ENCODE results near the gene CSF2RB.
A peak's percentile ranks its signal among the peaks of the same experiment; 100 is the strongest.

CSF2RB gene

DNA sequence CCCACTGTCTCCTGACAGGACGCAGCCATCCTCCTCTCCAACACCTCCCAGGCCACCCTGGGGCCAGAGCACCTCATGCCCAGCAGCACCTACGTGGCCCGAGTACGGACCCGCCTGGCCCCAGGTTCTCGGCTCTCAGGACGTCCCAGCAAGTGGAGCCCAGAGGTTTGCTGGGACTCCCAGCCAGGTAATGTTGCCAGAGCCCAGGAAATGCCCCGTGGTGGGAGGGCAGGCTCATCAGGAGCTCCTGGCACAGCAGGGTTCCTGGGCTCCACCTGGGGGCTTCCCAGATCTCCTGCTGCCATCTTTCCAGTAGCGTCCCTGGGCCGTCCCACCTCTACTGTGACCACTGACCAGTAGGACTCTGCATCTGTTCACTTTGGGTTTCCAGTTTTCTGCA, 16.2 kb downstream of the CSF2RB start:
- H3K27ac Mint-ChIP-seq, result no peak overlapping the region
- H3K4me1 Mint-ChIP-seq (ENCODE audit: low read depth), result peaks cover 49% of the 10 kb centered on the region
- H3K4me3 Mint-ChIP-seq, result no peak overlapping the region
- no peaks in the 10 kb centered on the region for H3K9me3 Mint-ChIP-seq
- H3K27me3 Mint-ChIP-seq, result no peaks in the 10 kb centered on the region
- peaks cover 100% of the 10 kb centered on the region for H3K36me3 Mint-ChIP-seq (ENCODE audit: low read depth)
- intact Hi-C loops (cut with micrococcal nuclease), result no loop called here

DNA sequence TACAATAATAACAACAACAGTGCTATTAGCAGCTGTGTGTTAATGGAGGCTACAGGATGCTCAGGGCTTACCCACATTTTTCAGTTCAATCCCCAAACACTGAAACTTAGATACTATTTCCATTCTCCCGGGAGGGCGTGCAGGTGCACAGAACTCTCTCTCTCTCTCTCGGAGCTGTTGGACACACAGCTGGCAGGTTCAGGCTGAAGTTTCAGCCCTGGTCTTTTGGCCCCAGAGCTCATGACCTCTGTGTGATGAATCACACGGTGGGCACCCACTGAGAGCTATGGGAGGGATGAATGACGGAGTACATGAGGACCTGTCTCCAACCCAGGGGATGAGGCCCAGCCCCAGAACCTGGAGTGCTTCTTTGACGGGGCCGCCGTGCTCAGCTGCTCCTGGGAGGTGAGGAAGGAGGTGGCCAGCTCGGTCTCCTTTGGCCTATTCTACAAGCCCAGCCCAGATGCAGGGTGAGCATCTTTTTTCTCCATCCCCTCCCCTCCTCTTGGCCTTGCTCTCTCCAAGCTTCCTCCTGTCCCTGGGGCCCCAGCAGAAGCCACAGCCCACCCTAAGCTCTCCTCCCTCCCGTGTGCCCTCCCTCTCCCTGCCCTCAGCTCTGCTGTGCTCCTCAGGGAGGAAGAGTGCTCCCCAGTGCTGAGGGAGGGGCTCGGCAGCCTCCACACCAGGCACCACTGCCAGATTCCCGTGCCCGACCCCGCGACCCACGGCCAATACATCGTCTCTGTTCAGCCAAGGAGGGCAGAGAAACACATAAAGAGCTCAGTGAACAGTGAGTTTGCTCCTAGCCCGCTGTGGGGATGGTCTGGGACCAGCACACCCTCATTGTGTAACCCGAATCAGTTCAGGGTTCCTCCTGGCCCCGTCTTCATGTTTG, 16.9 kb downstream of the CSF2RB start:
- no peaks in the 10 kb centered on the region for H3K9me3 Mint-ChIP-seq
- no peak overlapping the region for H3K4me3 Mint-ChIP-seq
- peaks cover 49% of the 10 kb centered on the region for H3K4me1 Mint-ChIP-seq (ENCODE audit: low read depth)
- no peaks in the 10 kb centered on the region for H3K27me3 Mint-ChIP-seq
- peaks cover 100% of the 10 kb centered on the region for H3K36me3 Mint-ChIP-seq (ENCODE audit: low read depth)
- intact Hi-C loops (cut with micrococcal nuclease), result no loop called here
- H3K27ac Mint-ChIP-seq, result peak overlapping the region; percentile 4

DNA sequence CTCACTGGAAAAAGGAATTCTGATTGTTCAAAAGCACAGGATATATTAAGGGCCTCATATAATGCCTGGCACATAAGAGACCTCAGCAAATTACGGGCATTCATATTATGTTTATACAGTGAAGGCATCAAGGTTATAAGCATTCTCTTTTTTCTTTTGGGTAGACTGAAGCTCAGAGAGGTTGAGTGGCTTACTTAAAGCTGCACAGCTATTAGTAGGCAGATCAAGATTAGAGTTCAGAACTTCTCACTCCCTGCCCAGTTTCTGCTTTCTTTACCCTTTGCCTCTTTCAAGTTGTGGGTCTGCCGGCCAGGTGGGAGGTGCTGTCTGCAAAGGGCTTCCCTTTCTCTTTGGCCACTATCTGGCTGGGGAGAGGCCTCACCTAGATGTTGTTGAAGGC, 18.0 kb downstream of the CSF2RB start:
- H3K27ac Mint-ChIP-seq, result no peak overlapping the region
- intact Hi-C loops (cut with micrococcal nuclease), result no loop called here
- no peak overlapping the region for H3K4me3 Mint-ChIP-seq
- H3K9me3 Mint-ChIP-seq, result no peaks in the 10 kb centered on the region
- H3K36me3 Mint-ChIP-seq (ENCODE audit: low read depth), result peaks cover 100% of the 10 kb centered on the region
- H3K27me3 Mint-ChIP-seq, result no peaks in the 10 kb centered on the region
- peaks cover 51% of the 10 kb centered on the region for H3K4me1 Mint-ChIP-seq (ENCODE audit: low read depth)

DNA sequence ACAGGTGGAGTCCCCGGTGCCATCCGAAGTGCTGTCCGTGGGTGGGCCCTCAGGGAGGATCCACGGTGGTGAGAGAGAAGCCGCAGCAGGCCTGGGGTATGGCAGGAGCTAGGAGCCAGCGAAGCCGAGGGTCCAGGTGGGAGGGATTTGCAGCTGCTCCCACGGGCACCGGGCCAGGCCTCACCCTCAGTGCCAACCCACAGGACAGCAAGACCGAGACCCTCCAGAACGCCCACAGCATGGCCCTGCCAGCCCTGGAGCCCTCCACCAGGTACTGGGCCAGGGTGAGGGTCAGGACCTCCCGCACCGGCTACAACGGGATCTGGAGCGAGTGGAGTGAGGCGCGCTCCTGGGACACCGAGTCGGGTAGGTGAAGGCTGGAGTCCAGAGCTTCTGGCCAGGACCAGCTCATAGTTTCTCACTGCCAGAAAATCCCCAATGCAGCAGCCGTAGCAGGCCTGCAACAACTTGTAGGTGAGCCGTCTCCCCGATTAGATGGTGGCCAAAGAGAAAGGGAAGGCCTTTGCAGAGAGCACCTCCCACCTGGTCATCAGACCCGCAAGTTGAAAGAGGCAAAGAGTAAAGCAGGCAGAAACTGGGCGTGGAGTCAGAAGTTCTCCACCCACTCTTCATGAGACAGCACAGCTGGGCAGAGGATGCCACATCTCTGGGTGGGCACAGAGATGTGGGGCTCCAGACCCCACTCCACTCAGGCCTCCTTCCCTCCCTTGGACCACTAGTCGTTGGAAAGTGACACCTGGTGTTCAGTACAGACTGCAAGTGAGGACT, 20.4 kb downstream of the CSF2RB start:
- Mint-ChIP-seq H3K27ac (no peak overlapping the region), H3K9me3 (no peaks in the 10 kb centered on the region), H3K4me3 (no peak overlapping the region), H3K4me1 (ENCODE audit: low read depth) (peaks cover 55% of the 10 kb centered on the region), H3K27me3 (no peaks in the 10 kb centered on the region), H3K36me3 (ENCODE audit: low read depth) (peaks cover 100% of the 10 kb centered on the region)
- intact Hi-C loops (cut with micrococcal nuclease), result no loop called here

DNA sequence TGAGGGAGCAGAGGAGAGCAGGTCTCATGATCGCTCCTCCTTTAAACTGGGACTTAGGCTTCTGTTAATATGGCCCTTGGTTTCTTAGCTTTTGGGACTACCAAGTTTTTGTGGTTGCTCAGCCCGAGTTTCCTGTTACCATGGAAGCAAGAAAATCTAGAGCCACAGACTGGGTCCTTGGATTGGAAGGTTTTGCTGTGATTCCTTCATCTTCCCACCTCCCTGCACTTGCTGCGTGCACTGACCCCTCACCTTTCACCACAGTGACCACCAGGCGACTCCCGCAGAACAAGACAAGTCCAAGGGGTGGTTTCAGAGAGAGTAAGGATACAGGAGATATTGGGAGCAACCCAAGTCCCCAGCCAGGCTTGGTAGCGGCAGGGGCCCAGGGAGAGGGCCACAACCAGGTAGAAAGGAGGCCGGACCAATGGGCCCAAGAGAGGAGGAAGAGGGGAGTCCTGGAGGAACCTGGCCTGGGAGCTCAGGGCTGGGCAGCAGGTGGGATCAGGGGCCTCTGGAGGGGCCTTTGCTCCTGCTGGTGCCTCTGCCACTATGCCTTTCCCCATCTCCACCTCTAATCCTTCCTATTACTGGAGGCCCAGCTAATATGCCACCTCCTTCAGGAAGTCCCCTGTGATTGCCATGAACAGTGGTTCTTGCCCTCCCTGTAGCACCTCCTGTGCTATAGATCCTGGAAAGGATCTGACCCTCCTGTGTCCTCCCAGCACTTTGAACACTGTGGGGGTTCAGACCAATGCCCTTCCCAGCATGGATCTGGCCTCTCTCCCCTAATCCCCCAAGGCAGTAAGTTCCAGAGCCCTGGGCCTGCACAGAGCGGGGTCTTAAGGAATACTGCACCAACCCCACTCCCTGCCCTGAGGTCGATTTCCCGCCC, 21.2 kb downstream of the CSF2RB start:
- intact Hi-C loops (cut with micrococcal nuclease), result no loop called here
- Mint-ChIP-seq H3K4me1 (ENCODE audit: low read depth) (peaks cover 57% of the 10 kb centered on the region), H3K27me3 (no peaks in the 10 kb centered on the region), H3K36me3 (ENCODE audit: low read depth) (peaks cover 97% of the 10 kb centered on the region), H3K4me3 (no peak overlapping the region), H3K27ac (peak overlapping the region; percentile 69), H3K9me3 (no peaks in the 10 kb centered on the region)

DNA sequence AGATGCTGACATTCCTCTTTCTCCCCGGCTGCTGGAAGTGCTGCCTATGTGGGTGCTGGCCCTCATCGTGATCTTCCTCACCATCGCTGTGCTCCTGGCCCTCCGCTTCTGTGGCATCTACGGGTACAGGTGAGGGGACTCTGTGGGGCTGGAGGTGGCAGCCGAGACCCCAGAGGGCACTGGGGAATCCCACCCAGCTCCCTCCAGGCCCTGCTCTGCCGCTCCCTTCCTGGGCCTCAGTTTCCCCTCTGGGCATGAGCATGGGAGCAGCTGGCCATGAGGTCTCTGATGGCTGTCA, 21.8 kb downstream of the CSF2RB start:
- Mint-ChIP-seq H3K27ac (peak overlapping the region; percentile 69), H3K27me3 (no peaks in the 10 kb centered on the region), H3K4me1 (ENCODE audit: low read depth) (peaks cover 56% of the 10 kb centered on the region), H3K4me3 (no peak overlapping the region), H3K9me3 (no peaks in the 10 kb centered on the region), H3K36me3 (ENCODE audit: low read depth) (peaks cover 91% of the 10 kb centered on the region)
- intact Hi-C loops (cut with micrococcal nuclease), result no loop called here

DNA sequence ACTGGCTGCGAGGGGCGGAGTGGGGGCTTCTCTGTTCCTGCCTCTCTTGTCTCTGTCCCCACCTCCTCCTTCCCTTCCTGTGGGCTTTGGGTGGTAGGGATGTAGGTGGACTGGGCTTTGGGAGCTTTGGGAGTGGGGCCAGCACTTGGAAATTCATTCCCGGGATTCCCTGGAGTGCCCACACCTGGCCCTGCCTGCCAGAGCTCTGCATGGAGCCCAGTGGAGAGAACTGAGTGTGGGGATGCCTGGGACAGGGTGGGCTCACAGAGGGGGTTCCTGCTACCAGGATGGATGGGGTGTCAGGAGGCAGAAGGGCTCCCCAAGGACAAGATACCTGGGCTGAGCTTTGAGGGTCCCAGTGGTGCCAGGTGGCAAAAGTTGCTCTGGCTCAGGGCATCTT, 22.3 kb downstream of the CSF2RB start:
- intact Hi-C loops (cut with micrococcal nuclease), result no loop called here
- Mint-ChIP-seq H3K27ac (peak overlapping the region; percentile 69), H3K4me1 (ENCODE audit: low read depth) (peaks cover 55% of the 10 kb centered on the region), H3K27me3 (no peaks in the 10 kb centered on the region), H3K9me3 (no peaks in the 10 kb centered on the region), H3K4me3 (no peak overlapping the region), H3K36me3 (ENCODE audit: low read depth) (peaks cover 86% of the 10 kb centered on the region)

DNA sequence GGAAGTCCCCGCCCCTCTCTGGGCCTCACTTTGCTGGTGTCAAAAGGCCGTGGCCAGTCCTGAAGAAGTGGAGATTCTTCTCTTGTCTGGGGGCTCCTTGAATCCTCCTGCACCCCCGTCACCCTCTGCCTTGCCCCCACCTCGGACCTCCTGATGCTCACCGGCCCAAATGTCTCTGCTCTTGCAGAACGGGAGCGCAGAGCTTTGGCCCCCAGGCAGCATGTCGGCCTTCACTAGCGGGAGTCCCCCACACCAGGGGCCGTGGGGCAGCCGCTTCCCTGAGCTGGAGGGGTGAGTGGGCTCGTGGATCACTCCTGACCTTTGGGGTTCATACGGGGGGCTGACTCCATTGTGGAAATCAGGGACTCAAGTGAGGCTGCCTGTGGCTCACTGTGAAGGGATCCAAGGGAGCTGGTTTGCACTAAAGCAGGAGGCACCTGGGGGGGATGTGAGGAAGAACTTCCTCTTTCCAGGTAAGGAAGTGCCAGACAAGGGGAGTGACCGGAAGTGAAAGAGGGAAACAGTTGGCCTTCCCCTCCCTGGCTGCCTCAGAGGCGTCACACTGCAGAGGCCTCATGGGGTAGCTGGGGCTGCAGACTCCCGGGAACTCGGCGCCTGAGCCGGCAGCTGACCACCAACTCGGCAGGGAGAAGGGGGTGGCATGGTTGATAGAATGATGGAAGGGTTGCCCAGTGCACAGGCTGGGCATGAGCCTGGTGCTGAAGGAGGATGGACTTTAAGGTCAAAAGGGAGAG, 23.1 kb downstream of the CSF2RB start:
- intact Hi-C loops (cut with micrococcal nuclease), result no loop called here
- Mint-ChIP-seq H3K4me1 (ENCODE audit: low read depth) (peaks cover 55% of the 10 kb centered on the region), H3K4me3 (peak overlapping the region; percentile 37), H3K36me3 (ENCODE audit: low read depth) (peaks cover 78% of the 10 kb centered on the region), H3K9me3 (no peaks in the 10 kb centered on the region), H3K27me3 (no peaks in the 10 kb centered on the region), H3K27ac (peak overlapping the region; percentile 69)

DNA sequence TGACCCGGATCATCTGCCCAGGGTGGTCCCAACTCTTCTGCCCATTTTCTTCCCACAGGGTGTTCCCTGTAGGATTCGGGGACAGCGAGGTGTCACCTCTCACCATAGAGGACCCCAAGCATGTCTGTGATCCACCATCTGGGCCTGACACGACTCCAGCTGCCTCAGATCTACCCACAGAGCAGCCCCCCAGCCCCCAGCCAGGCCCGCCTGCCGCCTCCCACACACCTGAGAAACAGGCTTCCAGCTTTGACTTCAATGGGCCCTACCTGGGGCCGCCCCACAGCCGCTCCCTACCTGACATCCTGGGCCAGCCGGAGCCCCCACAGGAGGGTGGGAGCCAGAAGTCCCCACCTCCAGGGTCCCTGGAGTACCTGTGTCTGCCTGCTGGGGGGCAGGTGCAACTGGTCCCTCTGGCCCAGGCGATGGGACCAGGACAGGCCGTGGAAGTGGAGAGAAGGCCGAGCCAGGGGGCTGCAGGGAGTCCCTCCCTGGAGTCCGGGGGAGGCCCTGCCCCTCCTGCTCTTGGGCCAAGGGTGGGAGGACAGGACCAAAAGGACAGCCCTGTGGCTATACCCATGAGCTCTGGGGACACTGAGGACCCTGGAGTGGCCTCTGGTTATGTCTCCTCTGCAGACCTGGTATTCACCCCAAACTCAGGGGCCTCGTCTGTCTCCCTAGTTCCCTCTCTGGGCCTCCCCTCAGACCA, 24.0 kb downstream of the CSF2RB start:
- Mint-ChIP-seq H3K27ac (peak overlapping the region; percentile 69), H3K4me3 (no peak overlapping the region), H3K4me1 (ENCODE audit: low read depth) (peaks cover 54% of the 10 kb centered on the region), H3K27me3 (peaks cover 7% of the 10 kb centered on the region), H3K36me3 (ENCODE audit: low read depth) (peaks cover 68% of the 10 kb centered on the region), H3K9me3 (no peaks in the 10 kb centered on the region)
- intact Hi-C loops (cut with micrococcal nuclease), result no loop called here

DNA sequence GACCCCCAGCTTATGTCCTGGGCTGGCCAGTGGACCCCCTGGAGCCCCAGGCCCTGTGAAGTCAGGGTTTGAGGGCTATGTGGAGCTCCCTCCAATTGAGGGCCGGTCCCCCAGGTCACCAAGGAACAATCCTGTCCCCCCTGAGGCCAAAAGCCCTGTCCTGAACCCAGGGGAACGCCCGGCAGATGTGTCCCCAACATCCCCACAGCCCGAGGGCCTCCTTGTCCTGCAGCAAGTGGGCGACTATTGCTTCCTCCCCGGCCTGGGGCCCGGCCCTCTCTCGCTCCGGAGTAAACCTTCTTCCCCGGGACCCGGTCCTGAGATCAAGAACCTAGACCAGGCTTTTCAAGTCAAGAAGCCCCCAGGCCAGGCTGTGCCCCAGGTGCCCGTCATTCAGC, 24.6 kb downstream of the CSF2RB start:
- Mint-ChIP-seq H3K4me3 (no peak overlapping the region), H3K27ac (peak overlapping the region; percentile 18), H3K4me1 (ENCODE audit: low read depth) (peaks cover 48% of the 10 kb centered on the region), H3K36me3 (ENCODE audit: low read depth) (peaks cover 63% of the 10 kb centered on the region), H3K9me3 (no peaks in the 10 kb centered on the region), H3K27me3 (peaks cover 8% of the 10 kb centered on the region)
- intact Hi-C loops (cut with micrococcal nuclease), result no loop called here

DNA sequence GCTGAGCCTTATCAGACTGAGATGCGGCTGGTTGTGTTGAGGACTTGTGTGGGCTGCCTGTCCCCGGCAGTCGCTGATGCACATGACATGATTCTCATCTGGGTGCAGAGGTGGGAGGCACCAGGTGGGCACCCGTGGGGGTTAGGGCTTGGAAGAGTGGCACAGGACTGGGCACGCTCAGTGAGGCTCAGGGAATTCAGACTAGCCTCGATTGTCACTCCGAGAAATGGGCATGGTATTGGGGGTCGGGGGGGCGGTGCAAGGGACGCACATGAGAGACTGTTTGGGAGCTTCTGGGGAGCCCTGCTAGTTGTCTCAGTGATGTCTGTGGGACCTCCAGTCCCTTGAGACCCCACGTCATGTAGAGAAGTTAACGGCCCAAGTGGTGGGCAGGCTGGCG, 25.5 kb downstream of the CSF2RB start:
- H3K27me3 Mint-ChIP-seq, result peaks cover 8% of the 10 kb centered on the region
- H3K27ac Mint-ChIP-seq, result no peak overlapping the region
- no peak overlapping the region for H3K4me3 Mint-ChIP-seq
- H3K36me3 Mint-ChIP-seq (ENCODE audit: low read depth), result peaks cover 54% of the 10 kb centered on the region
- intact Hi-C loops (cut with micrococcal nuclease), result no loop called here
- no peaks in the 10 kb centered on the region for H3K9me3 Mint-ChIP-seq
- peaks cover 44% of the 10 kb centered on the region for H3K4me1 Mint-ChIP-seq (ENCODE audit: low read depth)

DNA sequence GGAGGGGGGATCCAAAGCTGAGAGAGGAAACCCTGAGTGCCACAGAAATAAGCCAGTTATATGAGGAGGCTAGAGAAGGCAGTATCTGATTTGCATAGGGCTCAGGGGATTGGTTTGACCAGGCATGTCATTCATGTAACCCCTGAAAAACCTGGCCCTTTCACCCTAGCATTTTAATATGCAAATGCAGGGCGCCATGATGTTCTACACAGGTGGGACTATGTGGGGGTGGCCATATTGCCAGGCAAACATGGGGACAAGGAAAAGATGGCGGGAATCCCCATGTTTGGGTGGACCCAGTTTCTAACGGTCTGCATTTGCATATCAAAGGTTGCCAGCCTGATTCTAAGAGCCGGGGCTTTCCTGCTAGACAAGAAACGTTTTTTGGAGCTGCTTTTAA, 27.2 kb downstream of the CSF2RB start:
- Mint-ChIP-seq H3K27me3 (peaks cover 11% of the 10 kb centered on the region), H3K4me3 (no peak overlapping the region), H3K36me3 (ENCODE audit: low read depth) (peaks cover 36% of the 10 kb centered on the region), H3K9me3 (no peaks in the 10 kb centered on the region), H3K27ac (no peak overlapping the region), H3K4me1 (ENCODE audit: low read depth) (peaks cover 31% of the 10 kb centered on the region)
- intact Hi-C loops (cut with micrococcal nuclease), result no loop called here

DNA sequence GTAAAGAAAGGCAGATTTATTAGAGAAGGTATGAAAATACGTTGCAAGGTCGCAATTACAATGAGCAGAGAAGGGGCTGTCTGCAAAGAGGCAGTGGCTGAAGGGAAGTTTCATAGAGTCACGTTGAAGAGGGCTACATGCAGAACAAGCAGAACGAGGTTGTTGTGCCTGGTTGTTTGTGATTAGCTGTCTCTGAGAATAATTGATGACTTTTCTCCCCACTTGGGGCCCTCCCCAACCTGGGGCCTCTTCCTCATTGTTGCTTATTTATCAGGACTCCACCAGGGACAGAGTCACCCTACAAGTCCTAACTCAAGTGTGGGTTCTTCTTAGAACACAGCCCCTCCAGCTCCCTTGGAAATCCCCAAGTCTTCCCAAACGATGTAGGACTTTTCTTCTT, 29.1 kb downstream of the CSF2RB start:
- Mint-ChIP-seq H3K36me3 (ENCODE audit: low read depth) (peaks cover 18% of the 10 kb centered on the region), H3K27ac (peak overlapping the region; percentile 4), H3K4me1 (ENCODE audit: low read depth) (peaks cover 13% of the 10 kb centered on the region), H3K9me3 (no peaks in the 10 kb centered on the region), H3K27me3 (peaks cover 11% of the 10 kb centered on the region), H3K4me3 (no peak overlapping the region)
- intact Hi-C loops (cut with micrococcal nuclease), result no loop called here

Measured in dendritic cell treated with granulocyte-macrophage colony-stimulating factor and Interleukin-4, amounts not matched to agents 40 ng/mL and 50 ng/mL, for 4 days (primary cell).